SIG-M5 treated with dmso at 0.1 percent for 504 hours (cell line): ENCODE measurements around the gene BCL7A.
"Not testable (repeated sequence)": the region's sequence is repeated elsewhere in the genome, so short reads cannot be mapped to it uniquely, and the experiment has no call there.

ENCODE experiments used
- DNase-seq: peaks from one replicate; lab custom pipeline; 2025; ENCODE audit not compliant: unreplicated experiment; lab: John Stamatoyannopoulos, UW

Gene BCL7A

GRCh38 chr12:122093098-122093883 lies 71.6 kb downstream of the BCL7A start:
- DNase-seq, result no peak

- no peak for DNase-seq
These were observed 72.6 kb downstream of the BCL7A start for GRCh38 chr12:122094137-122094734.

GRCh38 chr12:122094735-122095631 lies 73.3 kb downstream of the BCL7A start:
- DNase-seq, result no peak

GRCh38 chr12:122096014-122096413 lies 74.3 kb downstream of the BCL7A start:
- DNase-seq, result no peak

GRCh38 chr12:122096591-122097149 lies 75.0 kb downstream of the BCL7A start:
- DNase-seq, result no peak

GRCh38 chr12:122097584-122097926 lies 75.9 kb downstream of the BCL7A start:
- no peak for DNase-seq

- DNase-seq, result peak; percentile 54
These were observed 76.5 kb downstream of the BCL7A start for GRCh38 chr12:122097927-122098756.

- no peak for DNase-seq
These were observed 77.6 kb downstream of the BCL7A start for GRCh38 chr12:122099280-122099749.

GRCh38 chr12:122099856-122100255 lies 78.2 kb downstream of the BCL7A start:
- no peak for DNase-seq

- no peak for DNase-seq
These were observed 78.9 kb downstream of the BCL7A start for GRCh38 chr12:122100568-122100967.

- no peak for DNase-seq
These were observed 80.6 kb downstream of the BCL7A start for GRCh38 chr12:122102331-122102730.

- DNase-seq, result no peak
These were observed 83.2 kb downstream of the BCL7A start for GRCh38 chr12:122104844-122105243.

- not testable (repeated sequence) for DNase-seq
These were observed 83.8 kb downstream of the BCL7A start for GRCh38 chr12:122105496-122105895.

- no peak for DNase-seq
These were observed 85.2 kb downstream of the BCL7A start for GRCh38 chr12:122106843-122107242.

- no peak for DNase-seq
These were observed 85.6 kb downstream of the BCL7A start for GRCh38 chr12:122107261-122107660.

- peak; percentile 47 for DNase-seq
These were observed 89.5 kb downstream of the BCL7A start for GRCh38 chr12:122111089-122111641.
